ENCODE measurements around the gene NME8. TPM values are rescaled to one million over a fixed set of nuclear protein-coding genes. Genes with fewer than 3 reads are reported as not detected.

NME8 gene
- total and polyA plus RNA-seq, 2 donors (not counting 3 experiments of a cell fraction or from before 2014, with no cell fraction given): not detected

DNA sequence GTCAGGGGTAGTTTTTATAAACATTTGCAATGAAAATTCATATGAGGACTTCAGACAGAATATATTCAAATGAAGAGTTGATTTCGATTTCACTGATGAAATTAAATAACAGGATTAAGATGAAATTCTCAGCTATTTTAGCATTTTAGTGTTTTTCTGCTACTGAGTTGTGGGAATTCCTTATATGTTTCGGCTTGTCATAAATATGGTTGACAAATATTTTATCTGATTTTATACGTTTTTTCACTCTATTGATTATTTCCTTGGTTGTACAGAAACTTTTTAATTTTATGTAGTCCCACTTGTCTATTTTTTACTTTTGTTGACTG lies 14.6 kb upstream of the NME8 start:
- Histone ChIP-seq H3K9me1 (replicated peaks; ENCODE audit: control insufficient read depth, extremely low read depth, insufficient read depth, low read length) (no peaks in the 10 kb centered on the region), H2AFZ (ENCODE audit: low read depth, low read length) (no peak overlapping the region), H3K27ac (ENCODE audit: insufficient read depth, low read depth, low read length) (no peak overlapping the region), H3K36me3 (ENCODE audit: control insufficient read depth in 2 of 2, extremely low read depth in 1 of 2, insufficient read depth in 2 of 2, low read length in 2 of 2) (no peaks in the 10 kb centered on the region), H3K4me3 (replicated peaks in 1 of 3; ENCODE audit: insufficient read depth in 1 of 3, low read depth in 1 of 3, low read length in 3 of 3) (no peak overlapping the region), H3K4me2 (ENCODE audit: insufficient read depth, low read length) (no peak overlapping the region), H3K4me1 (ENCODE audit: control insufficient read depth, extremely low read depth, insufficient read depth, low read length) (no peaks in the 10 kb centered on the region), H4K20me1 (replicated peaks; ENCODE audit: control insufficient read depth, extremely low read depth, insufficient read depth, low read length) (no peaks in the 10 kb centered on the region), H3K9me3 (replicated peaks; ENCODE audit: control insufficient read depth, insufficient read depth, low read length) (no peaks in the 10 kb centered on the region), H3K79me2 (ENCODE audit: control insufficient read depth, insufficient read depth, low read length) (no peaks in the 10 kb centered on the region), H3K9ac (replicated peaks; ENCODE audit: extremely low read depth, insufficient read depth, low read length) (no peak overlapping the region), H3K27me3 (ENCODE audit: control insufficient read depth in 2 of 2, insufficient read depth in 2 of 2, low read length in 2 of 2) (peaks cover 0 to 2% of the 10 kb centered on the region in 2 experiments)
- FAIRE-seq (no peak), DNase-seq (ENCODE audit: low read depth, low spot score) (no peak)
- ChIA-PET CTCF (interaction anchor here (0.8 to 2.7 kb wide), 7 partner anchors 9 to 1346 kb away, joined by 3 to 19 read pairs (median 5); partner anchors contain the start of gene SFRP4), POLR2A (no interaction called here)
- dilution Hi-C loops (cut with MboI; ENCODE audit: extremely low pct_ligation_motif_present, low sequenced_read_pairs) (no loop called here), intact Hi-C loops (cut with micrococcal nuclease) (loop anchor here (1.0 to 10.0 kb wide), 6 partner anchors 329 to 633 kb away; no protein-coding TSS in a partner anchor)
- BruUV-seq (replicated peaks): no TSS peak
- no peak for TF ChIP-seq POLR2A (IDR thresholded peaks at IDR 0.05; ENCODE audit: low read depth, low read length)
- TF ChIP-seq, protein P1, sequence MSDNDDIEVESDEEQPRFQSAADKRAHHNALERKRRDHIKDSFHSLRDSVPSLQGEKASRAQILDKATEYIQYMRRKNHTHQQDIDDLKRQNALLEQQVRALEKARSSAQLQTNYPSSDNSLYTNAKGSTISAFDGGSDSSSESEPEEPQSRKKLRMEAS (IDR thresholded peaks at IDR 0.05; ENCODE audit: insufficient read depth, insufficient read length): no peak
- TF ChIP-seq FOS (IDR thresholded peaks at IDR 0.05; ENCODE audit: borderline replicate concordance, insufficient read depth, low read length): no peak
- TF ChIP-seq JUN (IDR thresholded peaks at IDR 0.05; ENCODE audit: borderline replicate concordance, insufficient read depth, insufficient read length, low read depth): no peak
- TF ChIP-seq EZH2 (IDR thresholded peaks at IDR 0.05; ENCODE audit: borderline replicate concordance, low read depth, low read length, severe bottlenecking): no peak
- no peak for TF ChIP-seq POLR2AphosphoS5 (IDR thresholded peaks at IDR 0.05; ENCODE audit: insufficient read depth, low read depth, low read length)
- TF ChIP-seq GATA2 (IDR thresholded peaks at IDR 0.05; ENCODE audit: insufficient read depth, insufficient read length, low read depth, low read length): no peak
- no peak for TF ChIP-seq CTCF (IDR thresholded peaks at IDR 0.05; ENCODE audit: extremely low read depth in 1 of 2, insufficient read depth in 1 of 2, low read depth in 1 of 2, low read length in 2 of 2)
- TF ChIP-seq MYC (IDR thresholded peaks at IDR 0.05; ENCODE audit: low read depth, low read length): no peak

All from endothelial cell of umbilical vein (primary cell).